ENCODE measurements around the gene SSTR5.

GRCh38 chr16:1096169-1097082, 23.9 kb downstream of the SSTR5 start, which contains the start of gene C1QTNF8:
- TF ChIP-seq POLR2A (IDR thresholded peaks at IDR 0.05) (no peak), CTCF (IDR thresholded peaks at IDR 0.05) (no peak)
